Stimulated activated CD8-positive, alpha-beta memory T cell treated with anti-CD3 and anti-CD28 coated beads, Interleukin-7, amount 100 ng/mL, for 24 hours (primary cell): ENCODE results near the gene GPS1.

Experiments
- DNase-seq: peaks from one replicate; pipeline ENCODE4 v3.0.0-alpha.2; 2020; ENCODE audit warnings: low read depth

Gene GPS1

DNA sequence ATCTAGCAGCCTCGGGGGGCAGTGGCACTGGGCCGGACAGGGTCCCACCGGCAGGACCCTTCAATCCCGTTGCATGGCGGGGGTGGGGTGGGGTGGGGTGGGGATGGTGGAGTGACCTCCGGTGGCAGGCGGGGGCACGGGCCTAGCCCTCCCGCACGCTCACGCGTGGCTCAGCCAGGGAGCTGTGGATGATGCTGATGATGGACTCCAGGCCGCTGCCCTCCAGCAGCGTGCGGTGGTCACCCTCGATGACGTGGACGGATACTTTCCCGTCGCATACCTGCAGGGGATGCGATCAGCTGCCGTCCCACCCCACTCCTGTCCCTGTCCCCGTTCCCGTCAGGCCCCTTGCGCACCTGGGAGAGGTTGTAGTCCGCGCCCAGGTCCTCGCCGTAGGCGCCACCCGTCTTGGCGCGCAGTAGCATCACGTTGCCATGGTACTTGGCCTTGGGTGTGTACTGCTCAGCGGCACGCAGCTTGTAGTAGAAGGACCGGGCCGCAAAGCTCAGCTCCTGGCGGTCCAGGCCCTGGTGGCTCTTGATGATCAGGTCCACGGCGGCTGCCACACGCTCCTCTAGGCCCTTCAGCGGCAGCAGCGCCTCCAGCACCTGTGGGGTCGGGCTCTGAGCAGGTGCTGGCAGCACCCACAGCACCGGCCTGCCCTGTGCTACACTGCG, 27.4 kb downstream of the GPS1 start:
- DNase-seq, result no peak

DNA sequence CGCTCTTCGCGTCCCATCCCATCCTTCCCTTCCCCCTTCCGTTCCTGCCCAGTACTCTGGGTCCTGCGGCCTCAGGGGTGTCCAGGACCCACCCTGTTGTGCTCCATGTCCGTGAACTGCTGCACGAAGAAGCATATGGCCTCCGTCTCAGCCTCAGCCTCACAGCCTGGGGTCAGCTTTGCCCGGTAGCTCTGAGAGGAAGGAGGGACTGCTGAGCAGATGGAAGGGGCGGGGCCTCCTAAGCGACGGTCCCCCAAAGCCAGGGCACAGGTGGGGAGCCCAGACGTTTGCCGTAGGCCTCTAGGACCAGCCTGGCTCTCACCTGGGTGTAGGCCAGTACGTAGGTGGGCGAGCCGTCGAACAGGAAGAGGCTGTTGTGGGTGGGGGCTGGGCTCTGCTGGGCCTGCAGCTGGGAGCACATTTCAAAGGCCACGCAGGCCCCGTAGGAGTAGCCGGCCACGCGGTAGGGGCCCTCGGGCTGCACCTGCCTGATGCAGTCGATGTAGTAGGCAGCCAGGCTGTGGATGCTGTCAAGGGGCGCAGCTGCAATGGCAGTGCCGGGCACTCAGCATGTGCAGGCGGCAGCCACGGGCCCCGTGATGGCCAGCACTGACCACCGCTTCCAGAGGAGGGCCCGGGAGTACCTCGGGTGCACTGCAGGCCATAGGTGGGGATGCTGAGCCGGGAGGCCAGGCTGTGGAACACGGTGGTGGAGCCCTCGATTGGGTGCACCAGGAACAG, 28.5 kb downstream of the GPS1 start:
- no peak for DNase-seq

DNA sequence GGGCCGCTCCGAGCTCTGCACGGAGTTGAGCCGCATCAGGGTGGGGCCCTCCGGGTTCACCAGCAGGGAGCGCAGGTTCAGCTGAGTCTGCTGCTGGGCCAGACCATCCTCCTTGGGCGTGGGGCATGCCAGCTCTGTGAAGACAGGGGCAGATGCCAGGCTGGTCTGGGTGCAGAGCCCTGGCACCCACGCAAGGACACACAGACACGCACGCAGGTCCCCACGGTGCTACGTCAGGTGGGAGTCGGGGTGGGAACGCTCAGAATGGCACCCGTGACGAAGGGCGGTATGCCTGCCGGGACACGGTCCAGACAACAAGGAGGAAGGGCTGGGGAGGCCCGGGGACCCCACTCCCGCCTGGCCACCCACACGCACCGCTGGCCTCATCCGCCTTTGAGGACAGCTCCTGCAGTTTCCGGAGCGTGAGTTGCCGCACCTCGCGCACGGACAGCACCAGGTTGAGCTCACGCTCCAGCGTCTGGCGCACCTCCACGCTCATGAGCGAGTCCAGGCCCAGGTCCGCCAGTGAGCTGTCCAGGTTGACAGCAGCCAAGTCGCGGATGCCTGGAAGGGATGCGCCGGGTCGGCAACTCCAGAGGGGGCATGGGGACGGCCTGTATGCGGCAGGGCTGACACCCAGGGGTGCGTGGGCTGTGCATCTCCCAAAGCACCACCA, 29.2 kb downstream of the GPS1 start:
- DNase-seq, result no peak

DNA sequence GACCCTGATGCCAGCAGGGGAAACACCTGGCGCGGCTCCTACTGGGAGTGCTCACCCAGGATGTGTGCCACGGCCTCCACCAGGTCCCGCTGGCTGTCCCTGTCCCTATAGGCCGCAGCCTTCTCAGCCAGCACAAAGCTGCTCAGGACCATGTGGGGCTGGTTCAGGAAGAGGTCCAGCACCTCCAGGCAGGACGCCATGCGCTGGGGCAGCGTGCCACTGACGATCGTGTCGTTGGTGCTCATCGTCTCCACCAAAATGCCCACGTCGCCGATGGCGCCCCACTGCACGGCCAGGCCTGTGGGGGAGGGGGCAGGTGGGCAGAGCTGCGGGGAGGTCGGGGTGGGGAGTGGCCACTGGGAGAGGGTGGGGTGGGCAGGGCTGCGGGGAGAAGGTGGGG, 29.8 kb downstream of the GPS1 start:
- DNase-seq, result no peak

DNA sequence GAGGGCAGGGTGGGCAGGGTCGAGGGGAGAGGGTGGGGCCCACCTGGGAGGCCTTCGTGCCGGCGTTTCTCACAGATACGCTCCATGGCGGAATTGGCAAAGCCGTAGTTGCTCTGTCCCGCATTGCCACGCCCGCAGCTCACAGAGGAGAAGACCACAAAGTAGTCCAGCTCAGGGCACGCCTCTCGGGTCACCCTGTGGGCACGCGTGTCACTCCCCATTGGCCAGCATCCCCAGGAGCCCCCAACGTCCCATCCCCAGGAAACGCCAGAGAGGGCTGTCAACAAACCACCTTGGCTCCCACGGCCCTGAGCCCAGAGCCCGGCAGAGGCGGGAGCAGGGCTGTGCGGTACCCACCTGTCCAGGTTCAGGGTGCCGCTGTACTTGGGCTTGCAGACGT, 30.3 kb downstream of the GPS1 start:
- DNase-seq, result no peak

DNA sequence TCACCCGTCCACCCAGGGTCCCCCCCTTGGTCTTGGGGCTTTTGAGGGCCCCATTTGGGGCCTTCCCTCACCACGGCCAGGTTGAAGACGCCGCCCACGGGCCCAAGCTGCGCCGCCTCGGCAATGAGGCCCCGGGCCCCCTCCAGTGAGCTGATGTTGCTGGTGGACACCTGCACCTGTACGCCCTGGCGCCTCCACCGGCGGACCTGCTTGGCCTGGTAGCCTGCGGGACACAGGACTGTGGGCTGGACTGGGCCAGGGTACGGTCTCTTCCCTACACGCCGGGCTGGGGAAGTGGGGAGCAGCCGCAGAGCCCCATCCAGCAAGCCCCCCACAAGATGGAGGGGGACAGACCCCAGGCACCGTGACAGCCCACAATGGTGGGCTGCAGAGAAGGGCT, 30.8 kb downstream of the GPS1 start:
- DNase-seq, result no peak

DNA sequence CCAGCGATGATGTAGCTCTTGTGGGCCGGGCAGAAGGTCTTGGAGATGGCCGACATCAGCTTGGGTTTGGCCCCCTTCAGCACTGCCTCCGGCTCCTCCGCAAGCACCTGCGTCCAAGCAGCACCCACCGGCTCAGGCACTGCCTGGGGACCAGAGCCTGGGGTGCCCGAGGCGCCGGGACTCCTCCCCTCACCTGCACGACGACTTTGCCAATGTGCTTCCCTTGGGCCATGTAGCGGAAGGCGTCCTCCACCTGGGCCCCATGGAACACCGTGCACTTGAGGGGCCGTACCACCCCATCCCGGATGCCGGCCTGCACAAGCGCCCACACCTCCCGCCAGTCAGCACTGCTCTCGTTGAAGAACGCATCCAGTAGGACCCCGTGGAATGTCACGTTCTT, 31.3 kb downstream of the GPS1 start:
- DNase-seq, result no peak

DNA sequence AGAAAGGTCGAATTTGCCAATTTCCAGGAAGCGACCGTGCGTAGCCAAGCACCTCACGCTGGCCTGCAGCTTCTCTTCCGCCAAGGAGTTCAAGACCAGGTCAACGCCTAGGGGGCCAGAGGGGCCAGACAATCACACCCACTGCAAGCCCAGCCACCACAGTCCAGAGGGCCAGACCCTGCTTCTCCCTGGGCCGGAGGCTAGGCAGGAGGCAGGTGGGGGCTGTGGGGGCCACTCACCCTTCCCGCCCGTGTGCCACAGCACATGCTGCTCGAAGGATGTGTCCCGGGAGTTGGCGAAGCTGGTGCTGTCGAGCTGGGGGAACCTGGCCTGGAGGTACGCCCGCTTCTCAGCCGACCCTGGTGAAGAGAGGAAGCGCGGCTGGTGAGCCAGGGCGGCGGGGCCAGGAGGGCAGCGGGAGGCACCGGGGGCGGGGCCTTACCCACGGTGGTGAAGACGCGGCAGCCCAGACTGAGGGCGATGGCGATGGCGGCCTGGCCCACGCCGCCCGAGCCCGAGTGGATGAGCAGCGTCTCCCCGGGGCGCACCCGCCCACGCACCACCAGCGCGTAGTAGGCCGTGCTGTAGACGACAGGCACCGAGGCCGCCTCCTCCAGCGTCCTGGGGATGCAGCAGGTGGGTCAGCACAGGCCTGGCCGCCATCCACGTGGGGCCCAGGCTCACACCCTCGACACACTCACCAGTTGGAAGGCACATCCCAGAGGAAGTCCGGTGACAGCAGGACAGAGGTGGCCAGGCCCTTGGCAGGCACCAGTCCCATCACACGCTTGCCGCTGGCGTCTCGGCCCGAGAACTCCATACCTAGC, 32.0 kb downstream of the GPS1 start:
- DNase-seq, result no peak

DNA sequence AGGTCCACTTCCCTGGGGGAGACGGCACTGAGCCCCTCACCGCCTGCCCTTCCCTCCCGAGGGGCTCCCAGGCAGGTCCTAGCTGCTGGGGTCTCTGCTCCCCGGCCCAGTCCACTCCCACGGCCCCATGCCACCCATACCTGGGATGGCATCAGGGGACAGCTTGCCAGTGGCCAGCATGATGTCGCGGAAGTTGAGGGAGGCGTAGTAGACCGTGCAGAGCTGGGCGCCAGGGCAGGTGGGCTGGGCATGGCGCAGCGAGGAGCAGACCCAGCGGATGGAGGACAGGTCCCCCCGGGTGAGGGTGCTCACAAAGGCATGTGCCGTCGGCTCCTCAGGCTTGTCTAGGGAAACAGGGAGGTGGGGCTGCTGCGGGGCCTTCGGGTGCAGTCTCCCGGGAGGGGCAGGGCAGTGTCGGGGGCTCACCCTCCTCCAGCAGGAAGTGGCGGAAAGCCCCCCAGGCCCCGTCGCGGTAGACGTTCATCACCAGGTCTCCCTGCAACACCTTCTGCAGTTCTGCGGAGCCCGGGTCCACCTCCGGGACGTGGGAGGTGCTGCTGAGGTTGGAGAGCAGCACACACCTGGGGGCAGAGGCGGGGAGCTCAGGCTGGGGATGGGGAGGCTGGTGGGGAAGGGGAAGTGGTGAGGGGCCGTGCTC, 32.8 kb downstream of the GPS1 start:
- no peak for DNase-seq

DNA sequence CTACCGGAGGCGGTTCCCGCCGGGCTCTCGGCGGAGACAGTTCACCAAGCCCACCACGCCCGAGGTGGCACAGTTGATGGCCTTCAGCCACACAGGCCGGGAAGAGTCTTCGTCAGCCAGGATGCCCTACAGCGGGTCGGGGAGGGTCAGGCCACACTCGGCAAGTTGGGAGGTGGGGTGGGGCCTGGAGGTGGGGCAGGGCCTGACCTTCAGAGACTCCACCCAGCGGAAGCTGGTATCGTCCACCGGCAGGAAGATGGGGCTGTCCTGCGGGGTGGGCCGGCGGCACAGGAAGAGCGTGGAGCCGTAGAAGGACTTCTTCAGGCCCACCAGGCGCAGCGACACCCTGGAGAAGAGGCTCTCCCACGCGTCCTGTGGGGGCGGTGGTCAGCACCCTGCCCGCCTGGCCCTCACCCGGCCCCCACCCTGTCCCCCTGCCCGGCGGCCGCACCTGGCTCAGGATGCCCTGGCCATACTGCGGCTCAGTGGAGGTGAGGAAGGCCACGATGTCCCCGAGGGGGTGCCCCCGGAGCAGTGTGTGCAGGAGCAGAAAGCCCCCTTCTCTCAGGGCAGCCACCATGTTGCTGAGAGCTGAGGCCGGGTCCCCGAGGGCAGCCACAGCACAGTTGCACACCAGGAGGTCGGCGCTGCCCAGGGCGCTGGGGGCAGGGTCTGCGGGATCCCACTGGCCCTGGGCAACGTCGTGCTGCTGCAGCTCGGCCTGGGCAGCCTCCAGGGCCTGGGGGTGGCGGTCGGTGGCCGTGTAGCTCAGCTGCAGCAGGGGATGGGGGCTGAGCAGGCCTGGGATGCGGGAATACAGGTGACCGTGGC, 33.5 kb downstream of the GPS1 start:
- DNase-seq, result no peak

DNA sequence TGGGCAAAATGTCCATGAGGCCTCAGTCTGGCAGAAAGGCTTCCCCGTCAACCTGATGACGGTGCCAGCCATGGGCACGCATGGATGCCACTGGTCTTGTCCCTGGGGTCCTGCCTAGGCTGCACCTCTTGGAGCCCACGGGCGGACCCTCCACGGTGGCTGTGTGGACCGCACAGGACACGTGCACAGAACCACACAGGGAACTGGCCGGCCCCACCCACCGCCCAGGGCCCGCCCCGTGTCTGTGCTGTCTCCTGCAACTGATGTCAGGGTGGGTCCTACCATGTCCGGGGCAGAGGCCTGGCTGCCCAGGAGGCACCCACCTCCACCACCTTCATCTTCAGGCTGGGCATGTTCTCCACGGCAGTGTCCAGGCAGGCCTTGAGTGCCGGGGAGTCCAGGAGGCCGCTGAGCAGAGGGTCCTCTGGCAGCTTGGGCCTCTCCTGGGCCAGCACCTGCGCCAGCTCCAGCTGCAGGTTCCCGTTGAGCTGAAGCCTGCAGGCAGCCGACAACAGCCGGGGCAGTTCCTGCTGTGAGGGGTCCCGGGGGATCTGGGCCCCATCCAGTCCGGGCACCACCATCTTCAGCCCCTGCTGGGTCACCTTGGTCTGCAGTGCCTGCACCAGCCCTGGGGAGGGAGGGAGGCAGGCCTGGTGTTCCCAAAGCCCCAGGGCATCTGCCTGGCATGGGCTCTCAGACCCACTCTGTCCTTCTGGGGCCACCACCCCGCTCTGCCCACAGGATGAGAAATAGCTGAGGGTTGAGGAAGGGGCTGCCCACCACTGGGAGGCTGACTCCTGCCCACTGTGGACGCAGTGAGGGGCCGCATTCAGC, 34.5 kb downstream of the GPS1 start:
- no peak for DNase-seq

DNA sequence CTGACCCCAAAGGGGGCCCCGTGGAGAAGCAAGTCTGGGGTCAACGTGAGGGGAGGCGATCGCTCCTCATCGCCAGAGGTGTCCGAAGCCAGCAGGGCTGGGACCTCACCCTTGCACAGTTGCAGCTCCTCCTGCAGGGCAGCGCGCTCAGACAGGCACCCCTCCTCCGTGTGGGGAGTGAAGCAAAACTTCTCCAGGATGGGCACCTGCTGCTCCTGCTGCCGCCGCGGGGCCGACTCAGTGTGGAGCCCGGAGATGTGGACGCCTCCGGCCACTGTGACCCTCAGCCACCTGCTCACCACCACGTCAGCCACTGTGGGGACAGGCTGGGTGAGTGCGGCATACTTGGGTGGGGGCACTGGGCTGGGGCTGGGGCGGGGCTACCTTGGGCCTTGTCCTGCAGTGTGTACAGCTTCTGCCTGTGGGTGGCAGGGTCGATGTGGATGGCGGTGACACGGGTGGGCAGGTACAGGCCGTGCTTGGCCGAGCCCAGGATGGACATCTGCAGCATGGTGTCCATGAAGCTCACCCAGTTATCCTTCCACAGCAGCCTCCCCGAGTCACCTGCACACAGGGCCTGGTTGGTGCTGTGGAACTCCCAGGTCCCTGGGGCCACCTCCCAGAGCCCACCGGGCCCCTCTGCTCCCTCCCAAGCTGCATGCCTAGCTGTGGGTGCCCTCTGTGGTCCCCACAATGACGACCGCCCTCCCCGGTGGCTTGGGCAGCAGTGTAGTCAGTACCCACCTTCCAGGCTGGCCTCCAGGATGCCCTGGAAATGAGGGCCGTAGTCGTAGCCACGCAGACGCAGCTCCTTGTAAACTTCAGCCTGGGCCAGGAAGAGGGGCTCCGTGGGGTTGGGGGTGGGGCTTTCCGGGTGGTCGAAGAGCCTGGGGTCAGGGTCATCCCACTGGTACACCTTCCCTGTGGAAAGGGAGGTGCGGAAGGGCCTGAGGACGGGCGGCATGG, 35.5 kb downstream of the GPS1 start:
- DNase-seq, result no peak

DNA sequence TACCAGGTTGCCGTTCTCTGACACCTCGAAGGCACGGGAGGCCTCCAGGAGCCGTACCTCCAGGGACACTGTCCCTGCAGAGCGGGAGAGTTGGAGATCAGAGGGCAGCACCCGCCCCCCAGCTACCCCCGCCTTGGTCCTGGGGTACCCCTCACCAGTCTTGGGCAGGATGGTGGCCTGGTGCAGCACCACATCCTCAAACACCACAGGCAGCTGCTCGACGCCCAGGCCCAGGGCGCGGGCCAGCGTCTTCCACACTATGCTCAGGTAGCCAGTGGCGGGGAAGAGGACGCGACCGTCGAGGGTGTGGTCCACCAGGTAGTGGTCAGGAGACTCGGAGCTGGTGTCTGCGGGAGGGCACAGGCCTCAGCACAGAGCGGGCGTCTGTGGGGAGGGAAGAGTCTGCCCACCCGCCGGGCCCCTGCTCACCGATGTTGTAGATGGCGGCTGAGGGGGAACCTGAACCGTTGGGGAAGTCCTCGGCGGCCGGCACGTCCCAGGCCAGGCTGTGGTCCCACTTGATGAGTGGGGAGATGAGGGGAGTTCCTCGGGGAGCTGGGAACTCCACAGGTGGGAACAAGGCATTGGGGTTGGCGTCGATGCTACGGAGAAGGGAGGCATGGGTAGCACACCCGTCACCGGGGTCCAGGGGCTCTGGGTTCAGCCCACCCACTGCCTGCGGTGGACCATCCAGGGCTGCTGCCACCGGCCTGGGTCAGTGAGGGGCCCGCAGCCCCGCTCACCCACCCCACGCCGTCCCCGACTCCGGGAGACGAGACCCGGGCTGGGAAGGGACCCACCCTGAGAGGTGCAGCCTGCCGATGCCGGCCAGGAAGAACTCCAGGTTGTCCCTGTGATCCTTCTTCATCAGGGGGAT, 36.5 kb downstream of the GPS1 start:
- DNase-seq, result no peak

DNA sequence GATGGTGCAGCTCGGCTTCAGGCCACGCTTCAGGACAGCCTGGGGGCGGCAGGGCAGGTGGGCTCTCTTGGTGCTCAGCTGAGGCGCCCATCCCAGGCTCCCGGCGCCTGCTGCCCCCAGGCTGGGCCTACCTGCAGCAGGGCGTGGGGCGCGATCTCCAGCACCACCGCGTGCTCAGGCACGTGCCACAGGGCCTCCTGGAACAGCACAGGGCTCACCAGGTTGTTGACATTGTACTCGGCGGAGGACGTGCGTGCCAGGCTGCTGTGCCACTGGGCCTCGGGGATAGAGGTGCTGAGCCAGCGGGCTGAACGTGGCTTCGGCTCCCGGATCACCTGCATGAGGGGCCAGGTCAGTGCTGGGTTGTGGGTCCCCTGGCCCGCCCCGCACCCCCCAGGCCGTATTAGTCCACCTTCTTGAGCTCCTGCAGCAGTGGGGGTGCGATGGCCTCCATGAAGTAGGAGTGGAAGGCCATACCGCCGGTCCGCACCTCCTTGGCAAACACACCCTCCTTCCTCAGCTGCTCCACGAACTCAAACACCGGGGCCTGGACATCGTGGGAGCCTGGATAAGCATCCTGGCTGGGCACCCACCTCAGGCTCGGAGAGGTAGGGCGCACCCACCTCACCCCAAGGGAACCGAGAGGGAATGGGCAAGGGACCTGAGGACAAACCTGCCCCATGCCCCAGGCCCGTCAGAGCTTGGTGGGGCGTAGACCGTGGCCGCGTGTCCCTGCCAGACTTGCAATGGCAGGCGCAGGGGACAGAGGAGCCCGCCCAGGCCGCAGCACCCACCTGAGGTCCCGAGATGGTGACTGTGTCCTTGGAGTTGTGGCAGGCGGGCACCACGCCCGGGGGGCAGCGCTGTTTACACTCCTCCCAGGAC, 37.4 kb downstream of the GPS1 start:
- DNase-seq, result no peak

DNA sequence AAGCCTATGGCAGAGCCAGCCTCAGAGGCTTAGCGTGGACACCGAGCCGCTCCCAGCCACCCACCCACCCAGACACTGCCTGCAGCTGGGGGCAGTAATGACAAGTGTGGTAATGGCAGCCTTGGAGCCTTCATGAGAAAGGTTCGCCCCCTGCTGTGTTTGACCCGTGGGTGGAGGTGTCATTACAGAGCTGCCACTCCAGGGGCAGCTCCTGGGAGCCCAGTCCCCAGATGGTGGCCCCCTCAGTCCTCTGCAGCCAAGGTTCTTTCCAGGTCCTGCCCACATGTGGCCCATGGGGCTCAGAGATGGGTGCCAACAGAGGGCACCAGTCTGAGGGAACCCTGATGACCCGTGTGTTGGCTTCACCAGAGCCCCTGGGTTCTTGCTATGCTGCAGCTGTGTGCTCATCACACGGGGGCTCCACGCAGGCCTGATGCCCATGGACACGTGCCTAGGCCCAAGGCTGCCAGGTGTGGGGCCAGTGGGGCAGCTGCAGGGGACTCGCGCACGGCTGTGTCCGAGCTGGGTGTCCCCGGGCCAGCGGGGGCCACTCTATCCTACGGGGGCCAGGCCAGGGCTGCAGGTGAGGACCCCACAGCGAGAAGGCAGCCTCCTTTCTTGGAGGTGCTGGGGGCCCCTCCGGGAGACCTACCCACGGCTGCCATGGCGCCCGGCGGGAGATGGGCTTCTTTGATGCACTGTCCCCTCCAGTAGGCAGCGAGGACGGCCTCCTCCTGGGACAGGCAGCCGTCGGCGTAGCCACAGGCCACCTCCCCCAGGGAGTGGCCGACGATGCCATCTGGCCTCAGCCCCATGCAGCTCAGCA, 38.2 kb downstream of the GPS1 start:
- no peak for DNase-seq
